ENCODE results near the gene ACTL7B. TPM values are rescaled to one million over a fixed set of nuclear protein-coding genes. Genes with fewer than 3 reads are reported as not detected.

Gene ACTL7B
- total and polyA plus RNA-seq, 2 of the 8 experiments (the other 6 are each of a cell fraction or from before 2014, with no cell fraction given): not detected

GRCh38 chr9:108851138-108851537 lies 4.6 kb downstream of the ACTL7B start:
- Histone ChIP-seq H2AFZ (ENCODE audit: low read length) (no peak overlapping the region), H3K9ac (replicated peaks in 1 of 4; ENCODE audit: extremely low read depth in 1 of 4, low read depth in 3 of 4, low read length in 3 of 4) (no peak overlapping the region), H3K36me3 (ENCODE audit: control insufficient read depth in 2 of 4, insufficient read depth in 4 of 4, low read length in 3 of 4) (no peaks in the 10 kb centered on the region), H3K9me3 (ENCODE audit: insufficient read depth in 2 of 2, low read depth in 1 of 2, low read length in 1 of 2) (no peaks in the 10 kb centered on the region), H3K23ac (ENCODE audit: insufficient read length) (no peak overlapping the region), H3K56ac (replicated peaks; ENCODE audit: insufficient read length, low read depth, low read length) (no peak overlapping the region), H3K4ac (replicated peaks; ENCODE audit: insufficient read length, low read depth, low read length) (no peak overlapping the region), H3K79me2 (ENCODE audit: control insufficient read depth in 1 of 2, insufficient read depth in 2 of 2, low read length in 2 of 2) (no peaks in the 10 kb centered on the region), H4K91ac (replicated peaks; ENCODE audit: insufficient read length, low read length) (no peak overlapping the region), H3K4me2 (ENCODE audit: insufficient read depth in 1 of 2, low read depth in 2 of 2, low read length in 2 of 2) (no peak overlapping the region), H2BK15ac (ENCODE audit: low read length) (no peak overlapping the region), H3K4me3 (ENCODE audit: extremely low read depth in 1 of 4, insufficient read depth in 2 of 4, low read depth in 3 of 4, low read length in 4 of 4) (no peak overlapping the region), H4K5ac (ENCODE audit: insufficient read length, low read depth, low read length) (no peak overlapping the region), H3K27me3 (replicated peaks in 1 of 4; ENCODE audit: control insufficient read depth in 3 of 4, extremely low read depth in 1 of 4, insufficient read depth in 3 of 4, low read length in 3 of 4) (no peaks in the 10 kb centered on the region), H2BK5ac (ENCODE audit: low read depth, low read length) (no peak overlapping the region), H3K79me1 (ENCODE audit: low read depth, low read length) (no peaks in the 10 kb centered on the region), H4K8ac (ENCODE audit: extremely low read depth, insufficient read depth, low read length) (no peak overlapping the region), H3K4me1 (replicated peaks in 1 of 4; ENCODE audit: control insufficient read depth in 3 of 4, insufficient read depth in 4 of 4, low read length in 3 of 4) (no peaks in the 10 kb centered on the region), H3K14ac (ENCODE audit: insufficient read length) (no peak overlapping the region), H2BK120ac (replicated peaks; ENCODE audit: low read depth, low read length) (no peak overlapping the region), H3K23me2 (ENCODE audit: low read depth, low read length) (no peaks in the 10 kb centered on the region), H2AK5ac (ENCODE audit: low read depth, low read length) (no peak overlapping the region), H3K27ac (ENCODE audit: low read depth, low read length) (no peak overlapping the region), H3K18ac (ENCODE audit: extremely low read depth, low read length) (no peak overlapping the region), H2BK12ac (ENCODE audit: low read depth, low read length) (no peak overlapping the region), H2BK20ac (ENCODE audit: low read length) (no peak overlapping the region), H4K20me1 (replicated peaks in 1 of 2; ENCODE audit: control insufficient read depth in 1 of 2, insufficient read depth in 2 of 2, low read length in 2 of 2) (no peaks in the 10 kb centered on the region)
- WGBS, 2 experiments (ENCODE audit: extremely low coverage in 1 of 2, insufficient coverage in 1 of 2, insufficient read length in 1 of 2, insufficient replicate concordance in 2 of 2, low coverage in 1 of 2, low lambda C conversion rate in 2 of 2, missing lambda C conversion rate in 1 of 2): 88% methylated on average over 3 of the region's 3 CpGs; no CpG with 5 or more reads in 1 of the 2 experiments
- FAIRE-seq (no peak), DNase-seq (ENCODE audit: low read depth in 1 of 2, low spot score in 2 of 2) (no peak)
- ChIA-PET POLR2A (ENCODE audit: partially characterized antibody) (no interaction called here), CTCF (ENCODE audit: partially characterized antibody) (interaction anchor here (0.7 to 1.5 kb wide), 6 partner anchors 8 to 334 kb away, joined by 3 to 4 read pairs (median 4); no protein-coding TSS in a partner anchor)
- TF ChIP-seq BCL11A (IDR thresholded peaks at IDR 0.05; ENCODE audit: low read depth in 2 of 2, low read length in 2 of 2) (no peak), CBX8 (IDR thresholded peaks at IDR 0.05; ENCODE audit: borderline replicate concordance, low read depth, low read length) (no peak), GTF2F1 (IDR thresholded peaks at IDR 0.05; ENCODE audit: borderline replicate concordance, low read depth, low read length) (no peak), CTCF (IDR thresholded peaks at IDR 0.05; ENCODE audit: control extremely low read depth in 1 of 3, insufficient read depth in 1 of 3, low read depth in 1 of 3, low read length in 3 of 3) (no peak), CHD2 (IDR thresholded peaks at IDR 0.05; ENCODE audit: low read length) (no peak), CREB1 (IDR thresholded peaks at IDR 0.05) (no peak), TBP (IDR thresholded peaks at IDR 0.05; ENCODE audit: low read depth, low read length) (no peak), SRF (IDR thresholded peaks at IDR 0.05; ENCODE audit: low read depth, low read length) (no peak), NANOG (IDR thresholded peaks at IDR 0.05; ENCODE audit: insufficient read depth, low read depth, low read length, poor library complexity, severe bottlenecking) (no peak), SUZ12 (IDR thresholded peaks at IDR 0.05; ENCODE audit: low read length) (no peak), BRCA1 (IDR thresholded peaks at IDR 0.05; ENCODE audit: low read depth, low read length) (no peak), NRF1 (IDR thresholded peaks at IDR 0.05; ENCODE audit: low read depth, low read length) (no peak), EP300 (IDR thresholded peaks at IDR 0.05; ENCODE audit: borderline replicate concordance in 1 of 2, low read depth in 2 of 2, low read length in 2 of 2) (no peak)
